ENCODE measurements around the gene ERCC6.

DNA sequence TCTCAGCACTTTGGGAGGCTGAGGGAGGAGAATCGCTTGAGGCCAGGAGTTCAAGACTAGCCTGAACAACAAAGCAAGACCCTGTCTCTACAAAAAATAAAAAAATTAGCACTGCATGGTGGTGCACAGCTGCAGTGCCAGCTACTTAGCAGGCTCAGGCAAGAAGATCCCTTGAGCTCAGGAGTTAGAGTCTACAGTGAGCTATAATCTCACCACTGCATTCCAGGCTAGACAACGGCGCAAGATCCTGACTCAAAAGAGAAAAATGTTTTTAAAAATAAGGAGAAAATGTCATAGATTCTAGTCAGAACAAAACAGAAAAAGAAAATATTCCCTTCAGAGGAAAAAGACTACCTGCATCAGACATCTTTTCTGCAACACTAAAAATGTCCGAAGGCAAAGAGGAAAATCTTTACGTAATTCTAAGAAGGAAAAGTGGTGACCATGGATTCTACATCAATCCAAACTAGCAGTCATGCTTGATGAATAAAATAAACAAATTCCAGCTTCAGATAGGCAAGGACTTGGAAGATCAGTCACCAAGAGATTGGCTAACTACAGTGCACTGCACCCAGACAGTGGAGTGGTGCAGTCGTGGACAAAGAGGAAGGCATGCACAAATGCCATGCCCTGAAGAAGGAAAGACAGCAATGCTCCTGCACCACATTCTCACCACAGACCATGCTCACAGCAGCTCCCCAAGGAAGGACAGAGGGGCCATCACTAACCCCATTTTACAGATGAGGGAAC is 54.3 kb downstream of the ERCC6 start:
- no peak for TF ChIP-seq EZH2 (IDR thresholded peaks at IDR 0.05; ENCODE audit: borderline replicate concordance, low read depth, low read length, severe bottlenecking)
- TF ChIP-seq, protein P1, sequence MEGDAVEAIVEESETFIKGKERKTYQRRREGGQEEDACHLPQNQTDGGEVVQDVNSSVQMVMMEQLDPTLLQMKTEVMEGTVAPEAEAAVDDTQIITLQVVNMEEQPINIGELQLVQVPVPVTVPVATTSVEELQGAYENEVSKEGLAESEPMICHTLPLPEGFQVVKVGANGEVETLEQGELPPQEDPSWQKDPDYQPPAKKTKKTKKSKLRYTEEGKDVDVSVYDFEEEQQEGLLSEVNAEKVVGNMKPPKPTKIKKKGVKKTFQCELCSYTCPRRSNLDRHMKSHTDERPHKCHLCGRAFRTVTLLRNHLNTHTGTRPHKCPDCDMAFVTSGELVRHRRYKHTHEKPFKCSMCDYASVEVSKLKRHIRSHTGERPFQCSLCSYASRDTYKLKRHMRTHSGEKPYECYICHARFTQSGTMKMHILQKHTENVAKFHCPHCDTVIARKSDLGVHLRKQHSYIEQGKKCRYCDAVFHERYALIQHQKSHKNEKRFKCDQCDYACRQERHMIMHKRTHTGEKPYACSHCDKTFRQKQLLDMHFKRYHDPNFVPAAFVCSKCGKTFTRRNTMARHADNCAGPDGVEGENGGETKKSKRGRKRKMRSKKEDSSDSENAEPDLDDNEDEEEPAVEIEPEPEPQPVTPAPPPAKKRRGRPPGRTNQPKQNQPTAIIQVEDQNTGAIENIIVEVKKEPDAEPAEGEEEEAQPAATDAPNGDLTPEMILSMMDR (IDR thresholded peaks at IDR 0.05; ENCODE audit: extremely low read depth in 1 of 2, insufficient read depth in 1 of 2, low read depth in 1 of 2, low read length in 2 of 2), result no peak
- TF ChIP-seq, protein P2, sequence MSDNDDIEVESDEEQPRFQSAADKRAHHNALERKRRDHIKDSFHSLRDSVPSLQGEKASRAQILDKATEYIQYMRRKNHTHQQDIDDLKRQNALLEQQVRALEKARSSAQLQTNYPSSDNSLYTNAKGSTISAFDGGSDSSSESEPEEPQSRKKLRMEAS (IDR thresholded peaks at IDR 0.05; ENCODE audit: insufficient read depth, insufficient read length), result no peak
- TF ChIP-seq POLR2A (IDR thresholded peaks at IDR 0.05; ENCODE audit: low read depth, low read length), result no peak
- no peak for TF ChIP-seq POLR2AphosphoS5 (IDR thresholded peaks at IDR 0.05; ENCODE audit: insufficient read depth, low read depth, low read length)
- no peak for TF ChIP-seq MYC (IDR thresholded peaks at IDR 0.05; ENCODE audit: low read depth, low read length)
- no peak for TF ChIP-seq FOS (IDR thresholded peaks at IDR 0.05; ENCODE audit: borderline replicate concordance, insufficient read depth, low read length)
